Measurements from ENCODE around the gene FAXDC2. TPM values are rescaled to one million over a fixed set of nuclear protein-coding genes. Genes with fewer than 3 reads are reported as not detected.

The FAXDC2 gene
- total and polyA plus RNA-seq, 2 donors (not counting 1 experiment from before 2014, with no cell fraction given): 11.9 to 20.6 TPM

DNA sequence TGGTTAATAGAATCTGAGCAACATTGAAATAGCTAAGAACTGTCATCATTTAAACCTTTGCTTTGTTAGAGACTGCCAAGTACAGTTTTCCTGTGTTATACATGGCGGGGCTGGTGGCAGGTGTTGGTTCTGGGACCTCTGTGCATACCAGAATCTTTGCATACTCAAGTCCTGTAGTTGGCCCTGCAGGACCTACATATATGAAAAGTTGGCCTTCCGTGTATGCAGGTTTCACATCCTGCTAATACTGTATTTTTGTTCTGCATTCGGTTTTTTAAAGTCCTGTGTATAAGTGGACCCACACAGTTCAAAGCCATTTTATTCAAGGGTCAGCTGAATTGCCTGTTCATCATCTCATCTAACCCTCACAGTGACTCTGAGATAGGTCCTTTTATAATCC lies 58.9 kb downstream of the FAXDC2 start:
- TF ChIP-seq CTCF (conservative IDR thresholded peaks at IDR 0.05 in 1 of 2, IDR thresholded peaks at IDR 0.05 in 1 of 2; ENCODE audit: low read depth in 1 of 2, low read length in 2 of 2): no peak
- H4K20me1 ChIP-seq (ENCODE audit: control insufficient read depth, extremely low read depth, insufficient read depth, low read length): no peaks in the 10 kb centered on the region
- H3K4me3 ChIP-seq (replicated peaks in 1 of 4; ENCODE audit: control extremely low read depth in 1 of 4, insufficient read depth in 1 of 4, low read depth in 3 of 4, low read length in 4 of 4): no peak overlapping the region
- H3K9me3 ChIP-seq (ENCODE audit: control insufficient read depth, insufficient read depth, low read depth, low read length): no peaks in the 10 kb centered on the region
- H3K9ac ChIP-seq (ENCODE audit: insufficient read depth, low read length): no peak overlapping the region
- H3K36me3 ChIP-seq (ENCODE audit: control insufficient read depth, insufficient read depth, low read length): peaks cover 7% of the 10 kb centered on the region
- no peak overlapping the region for H2AFZ ChIP-seq (ENCODE audit: low read length)
- H3K4me2 ChIP-seq (ENCODE audit: extremely low read depth, insufficient read depth, low read length): no peak overlapping the region
- H3K27me3 ChIP-seq (ENCODE audit: control insufficient read depth, insufficient read depth, low read length): no peaks in the 10 kb centered on the region
- peaks cover 41% of the 10 kb centered on the region for H3K79me2 ChIP-seq (ENCODE audit: control insufficient read depth, insufficient read depth, low read length)
- peaks cover 6% of the 10 kb centered on the region for H3K4me1 ChIP-seq (ENCODE audit: control insufficient read depth, extremely low read depth, insufficient read depth, low read length)
- DNase-seq (ENCODE audit: low read depth in 2 of 2): no peak
- no peak overlapping the region for H3K27ac ChIP-seq (ENCODE audit: insufficient read depth, low read length)

- no peaks in the 10 kb centered on the region for H4K20me1 ChIP-seq (ENCODE audit: control insufficient read depth, extremely low read depth, insufficient read depth, low read length)
- no peak for DNase-seq (ENCODE audit: low read depth in 2 of 2)
- no peak overlapping the region for H2AFZ ChIP-seq (ENCODE audit: low read length)
- H3K4me3 ChIP-seq (replicated peaks in 1 of 4; ENCODE audit: control extremely low read depth in 1 of 4, insufficient read depth in 1 of 4, low read depth in 3 of 4, low read length in 4 of 4): no peak overlapping the region
- peaks cover 71% of the 10 kb centered on the region for H3K79me2 ChIP-seq (ENCODE audit: control insufficient read depth, insufficient read depth, low read length)
- no peak overlapping the region for H3K9ac ChIP-seq (ENCODE audit: insufficient read depth, low read length)
- no peaks in the 10 kb centered on the region for H3K27me3 ChIP-seq (ENCODE audit: control insufficient read depth, insufficient read depth, low read length)
- TF ChIP-seq EZH2 (IDR thresholded peaks at IDR 0.05; ENCODE audit: low read length, missing control alignments) (no peak), CTCF (conservative IDR thresholded peaks at IDR 0.05 in 1 of 2, IDR thresholded peaks at IDR 0.05 in 1 of 2; ENCODE audit: low read depth in 1 of 2, low read length in 2 of 2) (no peak)
- no peak overlapping the region for H3K4me2 ChIP-seq (ENCODE audit: extremely low read depth, insufficient read depth, low read length)
- no peaks in the 10 kb centered on the region for H3K4me1 ChIP-seq (ENCODE audit: control insufficient read depth, extremely low read depth, insufficient read depth, low read length)
- H3K9me3 ChIP-seq (ENCODE audit: control insufficient read depth, insufficient read depth, low read depth, low read length): no peaks in the 10 kb centered on the region
- no peak overlapping the region for H3K27ac ChIP-seq (ENCODE audit: insufficient read depth, low read length)
- peaks cover 3% of the 10 kb centered on the region for H3K36me3 ChIP-seq (ENCODE audit: control insufficient read depth, insufficient read depth, low read length)
Observed at GRCh38 chr5:154788212-154788611, 62.2 kb downstream of the FAXDC2 start.

- Histone ChIP-seq H2AFZ (ENCODE audit: low read length) (no peak overlapping the region), H3K9me3 (ENCODE audit: control insufficient read depth, insufficient read depth, low read depth, low read length) (no peaks in the 10 kb centered on the region), H3K79me2 (ENCODE audit: control insufficient read depth, insufficient read depth, low read length) (peaks cover 87% of the 10 kb centered on the region), H3K4me2 (ENCODE audit: extremely low read depth, insufficient read depth, low read length) (no peak overlapping the region), H4K20me1 (ENCODE audit: control insufficient read depth, extremely low read depth, insufficient read depth, low read length) (no peaks in the 10 kb centered on the region), H3K27ac (ENCODE audit: insufficient read depth, low read length) (no peak overlapping the region), H3K36me3 (ENCODE audit: control insufficient read depth, insufficient read depth, low read length) (peaks cover under 1% of the 10 kb centered on the region), H3K27me3 (ENCODE audit: control insufficient read depth, insufficient read depth, low read length) (no peaks in the 10 kb centered on the region), H3K9ac (ENCODE audit: insufficient read depth, low read length) (no peak overlapping the region), H3K4me3 (replicated peaks in 1 of 4; ENCODE audit: control extremely low read depth in 1 of 4, insufficient read depth in 1 of 4, low read depth in 3 of 4, low read length in 4 of 4) (no peak overlapping the region), H3K4me1 (ENCODE audit: control insufficient read depth, extremely low read depth, insufficient read depth, low read length) (no peaks in the 10 kb centered on the region)
- TF ChIP-seq EZH2 (IDR thresholded peaks at IDR 0.05; ENCODE audit: low read length, missing control alignments) (no peak), CTCF (conservative IDR thresholded peaks at IDR 0.05 in 1 of 2, IDR thresholded peaks at IDR 0.05 in 1 of 2; ENCODE audit: low read depth in 1 of 2, low read length in 2 of 2) (no peak)
- peak; percentile 9 to 19 for DNase-seq (ENCODE audit: low read depth in 2 of 2)
Observed at GRCh38 chr5:154786414-154786813, 64.0 kb downstream of the FAXDC2 start.

All from fibroblast of lung (primary cell).